Spleen (tissue), 7 donors: ENCODE results near the gene RBMS3.

ENCODE experiments used
- CTCF ChIP-seq, 11 experiments: fragments of 200-600 bp in 7 of 11; fragments of 450-650 bp in 4 of 11; sonication (generic) in 4 of 11; IDR thresholded peaks in 8 of 11; conservative IDR thresholded peaks in 3 of 11; 1 replicate in 7 of 11; 2 replicates in 4 of 11; pipeline versions ENCODE4 v1.4.0 to v1.8.0; 2016 to 2021; ENCODE audit warnings: antibody characterized with exemption in 11 of 11, inconsistent platforms in 4 of 11, mild to moderate bottlenecking in 1 of 11
- POLR2A ChIP-seq, 3 donors: fragments of 450-650 bp; IDR thresholded peaks; one replicate each; pipeline ENCODE4 v1.5.1; 2017; ENCODE audit warnings: antibody characterized with exemption in 3 of 3, mild to moderate bottlenecking in 1 of 3
- POLR2AphosphoS5 ChIP-seq, 3 donors: sonication (generic); formaldehyde crosslinking; IDR thresholded peaks; one replicate each; pipeline ENCODE4 v1.5.1; 2017; ENCODE audit warnings: antibody characterized with exemption in 3 of 3
- donor health status: DM: no; HTN: no; CAD: no; lungs with moderate emphysema.
- donor health status: DM: no; HTN: no; CAD: no.
- donor health status: DM: no; HTN: no; CAD: no.

- TF ChIP-seq CTCF (IDR thresholded peaks at IDR 0.05 in 8 of 11, conservative IDR thresholded peaks at IDR 0.05 in 3 of 11) (no peak), POLR2A (IDR thresholded peaks at IDR 0.05) (no peak), POLR2AphosphoS5 (IDR thresholded peaks at IDR 0.05) (no peak)
These were observed 616.0 kb downstream of the RBMS3 start for GRCh38 chr3:29896856-29897255.
